GM19025 (cell line): ENCODE results near the gene PLS3.
"Not testable (repeated sequence)": the region's sequence is repeated elsewhere in the genome, so short reads cannot be mapped to it uniquely, and the experiment has no call there.

Experiments
- ATAC-seq: cut with Tn5 transposase; IDR thresholded peaks from one replicate; pipeline ENCODE4 v1.9.1; 2021; ENCODE audit warnings: mild to moderate bottlenecking, low read depth, moderate library complexity; ENCODE audit not compliant: unreplicated experiment

PLS3 gene

DNA sequence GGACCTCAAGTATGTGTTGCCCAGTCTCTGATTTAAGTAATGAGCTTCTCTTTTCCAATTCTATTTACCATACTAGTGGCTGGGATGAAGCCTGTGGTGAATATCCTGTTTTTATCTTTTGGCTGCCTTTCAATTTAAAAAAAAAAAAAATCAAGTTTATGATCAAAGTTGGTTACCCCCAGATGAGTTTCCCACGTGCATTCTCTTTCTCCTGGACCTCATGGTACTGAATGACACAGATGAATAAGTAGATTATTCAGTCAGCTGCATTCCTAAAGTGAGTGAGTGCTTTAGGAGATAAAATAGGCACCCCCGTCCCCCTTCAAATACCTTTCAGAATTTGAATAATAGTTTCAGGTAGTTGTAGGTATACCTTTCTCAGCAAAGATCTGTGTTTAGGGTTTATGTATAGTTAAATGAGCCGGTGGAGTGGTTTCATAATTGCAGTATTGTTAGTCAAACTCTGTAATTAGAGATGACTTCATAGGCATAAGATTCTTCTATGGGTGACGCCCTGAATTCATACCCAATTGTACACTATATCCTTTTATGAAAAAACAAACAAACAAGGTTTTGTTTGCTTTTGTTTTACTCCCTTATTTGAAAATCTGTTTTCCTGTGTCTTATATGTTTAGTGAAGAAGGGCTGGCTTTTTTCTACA is 41.9 kb downstream of the PLS3 start:
- ATAC-seq, result no peak

DNA sequence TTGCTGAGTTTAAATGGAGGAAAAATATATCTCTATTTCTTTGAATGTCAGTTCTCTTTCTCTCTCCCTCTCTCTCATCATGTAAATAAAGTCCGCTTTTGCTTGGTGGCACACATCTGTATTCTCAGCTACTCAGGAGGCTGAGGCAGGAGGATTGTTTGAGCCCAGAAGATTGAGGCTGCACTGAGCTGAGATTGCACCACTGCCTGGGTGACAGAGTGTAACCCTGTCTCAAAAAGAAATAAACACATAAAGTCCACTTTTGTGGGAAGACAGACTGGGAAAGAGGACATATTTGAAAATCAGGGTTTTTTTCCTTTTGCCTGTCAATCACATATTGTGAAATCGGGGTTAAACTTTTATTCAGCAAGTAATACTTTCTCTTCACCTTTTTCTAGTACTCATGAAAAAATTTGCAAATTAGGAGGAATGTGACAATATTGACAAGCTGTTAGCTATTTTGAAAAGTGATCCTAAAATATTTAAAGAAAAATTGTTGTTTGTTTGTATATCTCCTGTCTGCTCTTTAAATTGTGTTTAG is 42.6 kb downstream of the PLS3 start:
- no peak for ATAC-seq

DNA sequence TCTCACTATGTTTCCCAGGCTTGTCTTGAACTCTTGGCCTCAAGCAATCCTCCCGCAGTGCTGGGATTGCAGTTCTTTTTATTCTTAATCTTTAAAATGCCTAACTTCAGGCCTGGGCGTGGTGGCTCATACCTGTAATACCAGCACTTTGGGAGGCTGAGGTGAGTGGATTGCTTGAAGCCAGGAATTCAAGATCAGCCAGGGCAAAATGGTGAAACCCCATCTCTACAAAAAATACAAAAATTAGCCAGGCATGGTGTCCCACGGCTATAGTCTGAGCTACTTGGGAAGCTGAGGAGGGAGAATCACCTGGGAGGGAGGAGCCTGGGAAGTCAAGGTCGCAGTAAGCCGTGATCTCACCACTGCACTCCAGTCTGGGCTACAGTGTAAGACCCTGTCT is 45.9 kb downstream of the PLS3 start:
- no peak for ATAC-seq

DNA sequence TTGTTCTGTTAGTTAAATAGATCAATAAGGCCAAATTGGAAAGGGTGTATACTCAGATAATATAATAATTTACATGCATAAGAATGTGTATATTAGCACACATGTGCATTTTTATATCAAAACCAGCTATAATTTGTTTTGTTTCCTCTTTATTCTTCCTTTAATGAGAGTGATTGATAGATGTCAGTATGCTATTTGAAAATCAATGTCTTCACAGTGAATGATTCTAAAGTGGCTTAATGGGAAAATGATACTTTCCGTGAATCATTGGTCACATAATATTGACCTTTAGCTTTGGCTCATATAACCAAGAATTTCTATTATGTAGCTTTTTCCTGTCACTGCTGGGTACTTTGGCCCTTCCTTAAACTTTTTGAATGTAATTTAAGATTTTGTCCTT is 48.6 kb downstream of the PLS3 start:
- no peak for ATAC-seq

DNA sequence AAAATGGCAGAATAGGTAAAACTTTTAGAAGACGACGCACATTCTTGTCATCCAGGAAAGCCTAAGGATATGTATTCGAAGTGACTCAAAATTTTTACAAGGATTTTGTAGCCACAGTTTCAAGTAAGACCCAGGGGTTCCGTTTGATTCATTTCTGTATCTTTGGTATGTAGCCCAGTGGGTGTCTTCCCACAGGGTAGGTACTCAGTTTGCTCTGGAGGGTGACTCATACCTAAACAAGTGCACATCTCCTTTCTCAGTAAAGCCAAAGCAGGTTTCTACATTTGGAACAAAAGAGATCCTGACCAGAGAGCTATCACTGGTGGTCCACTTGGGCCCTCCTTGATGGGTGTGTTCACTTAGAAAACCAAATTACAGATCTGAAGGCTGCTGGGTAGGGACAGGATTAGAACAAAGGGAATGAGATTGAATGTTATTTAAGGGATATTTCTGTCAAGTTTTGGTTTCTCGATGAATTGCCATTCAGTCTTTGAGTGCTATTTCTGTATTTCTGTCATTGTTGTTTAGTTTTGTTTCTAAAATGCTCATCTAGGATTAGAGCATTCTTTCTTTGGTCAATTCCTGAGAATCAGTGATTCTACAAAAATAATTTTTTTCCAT is 56.1 kb downstream of the PLS3 start:
- ATAC-seq, result peak; percentile 63

DNA sequence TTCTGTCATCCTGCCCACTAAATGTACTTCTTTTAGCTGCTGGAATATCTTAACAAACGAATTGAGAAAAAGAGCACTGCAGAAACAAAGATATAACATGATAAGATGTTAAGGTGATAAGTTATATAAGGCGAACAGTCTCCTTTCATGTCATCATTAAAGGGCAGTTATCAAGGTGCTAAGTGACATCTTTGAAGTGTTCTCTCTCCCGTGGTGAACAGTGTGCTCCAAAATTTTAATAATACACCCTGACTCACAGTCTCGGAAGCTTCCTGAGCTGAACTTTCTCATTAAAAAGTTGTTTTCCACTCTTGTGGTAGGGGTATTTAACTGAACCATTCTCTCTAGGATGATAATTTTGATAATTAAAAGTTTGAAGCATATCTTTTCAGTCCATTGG is 61.6 kb downstream of the PLS3 start:
- no peak for ATAC-seq

DNA sequence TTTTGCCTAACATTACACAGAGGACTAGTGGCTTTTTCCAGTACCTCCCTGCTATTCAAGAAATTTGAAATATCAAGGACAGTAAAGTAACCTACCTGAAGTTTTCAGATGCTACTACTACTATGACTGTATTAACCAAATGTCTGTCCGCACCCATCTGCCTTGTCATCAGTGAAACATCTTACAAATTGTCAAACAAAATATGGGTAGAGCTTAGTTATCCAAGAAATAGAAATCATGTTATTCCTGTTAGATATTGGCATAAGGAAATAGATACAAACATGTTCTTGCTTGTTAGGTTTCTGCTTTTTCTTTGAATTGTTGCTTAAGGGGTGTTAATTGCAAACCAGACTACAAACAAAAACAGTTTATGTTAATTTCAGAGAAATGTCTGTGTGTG is 63.9 kb downstream of the PLS3 start:
- ATAC-seq, result no peak

DNA sequence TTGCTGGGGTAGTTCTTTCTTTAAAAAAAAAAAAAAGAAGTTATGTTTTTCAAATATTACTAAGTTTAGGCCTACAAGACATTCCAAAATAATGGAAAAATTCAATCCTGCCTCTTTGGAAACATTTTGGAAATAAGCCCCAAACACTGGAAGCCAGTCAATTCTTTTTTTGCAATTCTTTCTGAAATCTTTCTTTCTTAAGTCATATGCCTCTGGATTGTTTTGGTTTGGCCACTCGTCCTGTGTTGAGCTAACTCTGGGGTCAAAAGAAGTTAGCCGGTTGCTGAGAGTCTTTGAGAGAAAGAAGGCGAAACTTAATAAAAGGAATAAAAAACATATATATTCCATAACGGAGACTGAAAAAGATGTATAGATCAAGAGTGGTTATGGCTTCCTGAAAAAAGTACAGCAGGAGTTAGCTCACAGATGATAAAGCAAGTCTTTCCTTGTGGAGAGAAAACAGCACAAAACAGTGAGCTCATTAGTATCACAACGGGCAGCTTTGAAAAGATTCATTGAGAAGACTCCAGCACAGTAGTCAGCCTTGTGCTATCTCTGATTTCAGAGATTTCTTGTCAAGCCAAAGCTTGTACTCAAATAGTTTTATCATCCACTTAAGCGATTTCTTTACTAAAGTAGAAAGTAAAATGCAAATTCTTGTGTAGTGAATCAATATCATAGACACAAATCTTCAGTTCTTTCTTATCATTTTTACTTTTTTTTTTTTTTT is 64.8 kb downstream of the PLS3 start:
- ATAC-seq, result no peak

DNA sequence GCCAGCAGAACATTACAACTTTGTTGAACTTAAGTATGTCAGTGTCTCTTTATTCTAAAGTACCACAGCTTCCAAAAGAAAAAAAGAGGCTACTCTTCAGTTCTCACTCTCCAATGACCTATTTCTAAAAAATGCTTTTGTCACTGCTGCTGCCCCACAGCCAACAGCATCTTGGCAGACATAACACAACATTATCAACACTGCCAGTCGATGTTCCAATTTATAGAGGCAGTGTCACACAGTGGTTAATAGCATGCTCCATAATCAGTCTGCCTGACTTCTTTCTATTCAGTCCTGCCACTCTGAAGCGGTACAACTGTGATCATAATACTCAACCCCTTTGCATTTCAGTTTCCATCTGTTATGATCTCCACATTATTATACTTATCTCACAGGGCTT is 69.2 kb downstream of the PLS3 start:
- no peak for ATAC-seq

DNA sequence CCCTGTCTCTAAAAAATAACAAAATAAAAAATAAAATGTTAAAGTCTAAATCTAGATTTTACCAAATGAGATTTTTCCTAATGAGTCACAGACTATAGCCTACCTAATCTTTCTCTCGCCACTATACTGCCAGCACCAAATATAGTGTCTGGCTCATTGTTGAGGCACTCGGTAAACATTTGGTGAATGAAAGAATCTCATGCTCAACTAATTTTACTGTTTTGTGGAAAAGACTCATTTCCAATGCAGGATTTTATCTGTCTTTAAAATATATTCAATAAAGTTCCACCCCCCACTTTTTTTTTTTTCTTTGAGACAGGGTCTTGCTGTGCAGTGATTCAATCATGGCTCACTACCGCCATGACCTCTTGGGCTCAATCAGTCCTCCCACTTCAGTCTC is 71.5 kb downstream of the PLS3 start:
- ATAC-seq, result no peak

DNA sequence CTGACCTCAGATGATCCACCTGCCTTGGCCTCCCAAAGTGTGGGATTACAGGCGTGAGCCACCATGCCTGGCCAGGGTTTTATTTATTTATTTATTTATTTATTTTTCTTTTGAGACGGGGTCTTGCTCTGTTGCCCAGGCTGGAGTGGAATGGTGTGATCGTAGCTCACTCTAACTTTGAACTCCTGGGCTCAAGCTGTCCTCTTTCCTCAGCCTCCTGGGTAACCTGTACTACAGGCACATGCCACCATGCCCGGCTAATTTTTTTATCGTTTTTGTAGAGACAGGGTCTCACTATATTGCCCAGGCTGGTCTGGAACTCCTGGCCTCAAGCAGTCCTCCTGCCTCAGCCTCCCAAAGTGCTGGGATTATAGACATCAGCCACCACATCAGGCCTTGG is 72.4 kb downstream of the PLS3 start:
- ATAC-seq, result not testable (repeated sequence)

DNA sequence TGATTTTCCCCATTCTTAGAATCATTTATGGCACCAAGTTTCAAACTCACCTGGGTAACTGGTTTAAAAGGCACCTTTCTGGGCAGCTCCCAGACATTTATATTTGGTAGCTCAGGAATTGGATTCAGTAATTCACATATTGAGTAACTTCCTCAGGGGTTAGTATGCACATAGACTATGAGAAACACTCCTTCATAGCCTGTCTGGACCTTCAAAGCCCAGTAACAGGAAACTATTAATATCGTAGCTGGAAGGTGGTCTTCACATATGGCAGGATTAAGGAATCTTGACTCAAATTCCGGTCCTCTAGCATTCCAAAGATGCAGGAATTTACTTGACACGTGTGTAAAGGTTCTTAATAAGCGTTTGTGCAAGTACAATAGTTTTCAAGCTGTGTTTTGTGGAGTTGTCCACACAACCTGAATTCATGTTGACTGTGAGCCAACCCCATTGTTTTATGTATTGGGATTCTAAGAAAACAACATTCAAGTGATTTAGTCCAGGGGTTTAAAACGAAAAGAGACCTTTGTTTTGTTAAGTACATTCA is 78.4 kb downstream of the PLS3 start:
- no peak for ATAC-seq

DNA sequence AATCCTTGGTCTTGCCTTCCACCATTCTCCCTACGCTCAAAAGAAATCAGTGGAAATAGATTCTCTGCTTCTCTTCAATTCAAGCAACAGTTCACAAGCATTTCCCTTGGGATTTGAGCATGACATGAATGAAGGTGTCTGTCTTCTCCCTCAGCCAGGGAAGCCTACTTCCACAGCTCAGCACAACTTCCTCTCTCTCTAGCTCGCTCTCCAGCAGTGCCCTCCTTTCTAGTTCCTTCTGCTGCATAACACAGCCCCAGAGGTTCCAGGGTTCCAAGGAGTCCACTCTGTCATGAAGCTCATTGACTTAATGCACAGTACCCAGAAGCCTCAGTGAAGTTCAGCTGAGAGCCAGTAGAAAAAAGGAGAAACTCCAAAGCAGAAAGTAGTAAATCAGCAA is 81.3 kb downstream of the PLS3 start:
- no peak for ATAC-seq

DNA sequence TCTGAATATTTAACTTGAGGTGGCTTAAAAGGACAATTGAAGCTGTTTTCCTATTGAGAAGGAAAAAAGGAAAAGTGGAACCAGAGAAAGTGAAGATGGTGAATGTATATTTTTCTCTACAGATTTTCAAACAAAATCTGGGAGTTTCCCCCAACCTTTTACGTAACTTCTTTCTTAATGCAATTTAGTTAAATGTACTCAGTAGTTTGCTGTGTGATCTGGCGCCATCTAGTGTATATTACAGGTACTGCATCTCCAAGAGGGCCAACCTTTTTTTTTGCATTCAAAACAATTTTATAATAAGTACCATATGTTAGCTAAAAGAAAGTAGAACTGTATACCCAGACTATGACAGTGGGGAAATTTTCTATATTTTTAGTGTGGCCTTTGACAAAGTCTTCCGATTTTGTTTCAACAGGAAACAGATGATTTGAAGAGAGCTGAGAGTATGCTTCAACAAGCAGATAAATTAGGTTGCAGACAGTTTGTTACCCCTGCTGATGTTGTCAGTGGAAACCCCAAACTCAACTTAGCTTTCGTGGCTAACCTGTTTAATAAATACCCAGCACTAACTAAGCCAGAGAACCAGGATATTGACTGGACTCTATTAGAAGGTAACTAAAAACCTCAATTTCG is 82.0 kb downstream of the PLS3 start:
- no peak for ATAC-seq

DNA sequence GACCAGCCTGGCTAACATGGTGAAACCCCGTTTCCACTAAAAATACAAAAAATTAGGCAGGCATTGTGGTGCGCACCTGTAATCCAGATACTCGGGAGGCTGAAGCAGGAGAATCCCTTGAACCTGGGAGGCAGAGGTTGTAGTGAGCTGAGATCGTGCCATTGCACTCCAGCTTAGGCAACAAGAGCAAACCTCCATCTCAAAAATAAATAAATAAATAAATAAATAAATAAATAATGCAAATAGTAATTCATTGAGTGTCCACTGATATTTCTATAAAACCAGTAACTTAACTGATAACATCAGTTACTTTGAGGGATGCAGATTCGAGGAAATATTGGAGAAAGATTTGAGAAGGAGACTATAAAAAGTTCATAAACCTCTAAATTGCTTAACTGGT is 83.4 kb downstream of the PLS3 start:
- not testable (repeated sequence) for ATAC-seq

DNA sequence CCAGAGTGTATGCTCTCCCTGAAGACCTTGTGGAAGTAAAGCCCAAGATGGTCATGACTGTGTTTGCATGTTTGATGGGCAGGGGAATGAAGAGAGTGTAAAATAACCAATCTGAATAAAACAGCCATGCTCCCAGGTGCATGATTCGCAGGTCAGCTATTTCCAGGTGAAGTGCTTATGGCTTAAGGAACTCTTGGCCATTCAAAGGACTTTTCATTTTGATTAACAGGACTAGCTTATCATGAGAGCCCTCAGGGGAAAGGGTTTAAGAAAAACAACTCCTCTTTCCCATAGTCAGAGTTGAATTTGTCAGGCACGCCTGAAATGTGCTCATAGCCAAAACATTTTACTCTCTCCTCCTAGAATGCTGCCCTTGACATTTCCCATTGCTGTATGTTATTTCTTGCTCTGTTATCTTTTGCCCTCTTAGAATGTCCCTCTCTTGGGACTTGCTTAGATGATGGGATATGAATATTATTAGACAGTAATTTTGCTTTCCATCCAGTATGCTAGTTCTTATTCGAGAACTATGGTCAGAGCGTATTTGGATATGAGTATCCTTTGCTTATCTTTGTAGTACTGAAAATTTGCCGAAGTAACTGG is 88.6 kb downstream of the PLS3 start:
- no peak for ATAC-seq

DNA sequence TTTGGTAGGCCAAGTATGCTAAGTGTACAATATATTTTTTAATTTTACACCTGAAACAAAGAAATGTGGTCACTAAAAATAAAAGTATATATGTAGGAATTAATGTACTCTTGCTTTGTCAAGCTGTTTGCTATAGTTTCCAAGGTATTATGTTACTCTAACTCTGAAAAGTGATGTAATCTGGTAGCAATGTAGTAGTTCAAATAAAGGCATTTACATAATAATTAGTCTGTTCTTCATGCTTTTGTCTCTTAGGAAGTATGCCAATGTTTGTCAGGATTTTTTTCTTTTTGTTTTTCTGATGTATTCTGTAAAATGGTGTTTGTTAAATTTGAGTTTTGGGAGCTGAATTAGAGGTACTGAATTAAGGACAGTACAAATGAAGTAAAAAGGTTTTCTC is 89.5 kb downstream of the PLS3 start:
- ATAC-seq, result no peak

DNA sequence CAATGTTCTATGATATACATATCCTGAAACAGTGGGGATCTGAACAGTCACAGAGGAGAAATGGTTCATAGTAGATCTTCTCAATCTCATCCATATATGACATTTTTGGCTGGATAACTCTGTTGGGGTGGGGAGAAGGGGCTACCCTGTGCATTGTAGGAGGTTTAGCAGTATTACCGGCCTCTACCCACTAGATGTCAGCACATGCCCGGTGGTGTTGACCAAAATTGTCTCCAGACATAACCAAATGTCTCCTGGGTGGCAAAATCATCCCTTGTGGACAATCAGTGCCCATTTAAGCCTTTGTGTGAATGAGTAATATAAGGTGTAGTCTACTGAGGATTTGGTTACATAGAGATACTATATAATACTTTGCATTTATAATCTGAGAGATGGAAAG is 89.9 kb downstream of the PLS3 start:
- ATAC-seq, result no peak

DNA sequence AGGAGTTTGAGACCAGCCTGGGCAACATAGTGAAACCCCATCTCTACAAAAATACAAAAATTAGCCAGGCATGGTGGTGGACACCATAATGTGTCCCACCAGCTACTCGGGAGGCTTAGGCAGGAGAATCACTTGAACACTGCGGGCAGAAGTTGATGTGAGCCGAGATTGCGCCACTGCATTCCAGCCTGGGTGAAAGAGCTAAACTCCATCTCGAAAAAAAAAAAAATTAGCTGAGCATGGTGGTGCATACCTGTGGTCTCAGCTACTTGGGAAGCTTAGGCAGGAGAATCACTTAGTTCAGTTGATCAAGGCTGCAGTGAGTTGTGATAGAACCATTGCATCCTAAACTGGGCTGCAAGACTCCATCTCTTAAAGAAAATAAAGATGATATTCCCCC is 91.2 kb downstream of the PLS3 start:
- no peak for ATAC-seq

DNA sequence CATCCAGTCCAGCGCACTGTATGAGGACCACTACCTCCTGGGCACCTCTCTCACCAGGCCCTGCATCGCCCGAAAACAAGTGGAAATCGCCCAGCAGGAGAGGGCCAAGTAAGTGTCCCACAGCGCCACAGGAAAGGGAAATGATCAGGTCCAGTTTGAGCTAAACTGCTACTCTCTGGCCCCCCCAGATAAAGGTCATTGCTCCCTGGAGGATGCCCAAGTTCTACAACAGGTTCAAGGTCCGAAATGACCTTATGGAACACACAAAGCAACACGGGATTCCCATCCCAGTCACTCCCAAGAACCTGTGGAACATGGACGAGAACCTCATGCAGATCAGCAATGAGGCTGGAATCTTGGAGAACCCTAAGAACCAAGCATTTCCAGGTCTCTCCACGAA is 104.1 kb downstream of the PLS3 start:
- no peak for ATAC-seq

DNA sequence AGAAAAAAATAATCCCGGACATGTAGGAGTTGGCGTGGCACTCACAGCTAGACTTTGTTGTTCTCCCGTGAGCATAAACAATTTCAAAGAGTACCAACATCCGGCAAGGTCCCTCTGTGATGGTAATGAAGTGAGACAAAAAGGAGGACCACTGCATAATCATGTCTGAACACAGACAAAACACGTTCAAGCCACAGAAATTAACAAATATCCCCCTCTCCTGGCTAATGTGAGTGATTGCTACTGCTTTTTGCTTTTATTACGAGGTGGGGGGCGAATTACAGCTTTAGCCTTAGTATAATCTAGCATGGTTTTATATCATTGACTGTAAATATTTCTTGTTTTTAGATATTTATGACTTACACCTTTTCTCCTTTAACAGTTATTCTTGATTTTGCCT is 118.5 kb downstream of the PLS3 start:
- no peak for ATAC-seq
